Iris pigment epithelial cell (primary cell): ENCODE results near the gene DMKN.
"Not testable (repeated sequence)": the region's sequence is repeated elsewhere in the genome, so short reads cannot be mapped to it uniquely, and the experiment has no call there.

Experiments used
- DNase-seq: peaks from one replicate; pipeline ENCODE4 v3.0.0-alpha.2; 2011; ENCODE audit warnings: low read depth

Gene DMKN

GRCh38 chr19:35498220-35498619 is 15.2 kb downstream of the DMKN start:
- DNase-seq: no peak

- DNase-seq: no peak
These were observed 16.0 kb downstream of the DMKN start for GRCh38 chr19:35497406-35497805.

- DNase-seq: peak; percentile 67
These were observed 18.1 kb downstream of the DMKN start for GRCh38 chr19:35495107-35496064.

- no peak for DNase-seq
These were observed 19.5 kb downstream of the DMKN start for GRCh38 chr19:35493971-35494370.

- DNase-seq: no peak
These were observed 21.6 kb downstream of the DMKN start for GRCh38 chr19:35491836-35492360.

GRCh38 chr19:35490364-35490763 is 23.1 kb downstream of the DMKN start, which contains the start of gene KRTDAP:
Gene KRTDAP, minus strand, starts transcription at chr19:35490464. Its CDS starts 22 bp downstream, at chr19:35490442.
- DNase-seq: no peak

GRCh38 chr19:35488677-35489076 is 24.8 kb downstream of the DMKN start:
- DNase-seq: no peak

- DNase-seq: no peak
These were observed 25.7 kb downstream of the DMKN start for GRCh38 chr19:35487656-35488182.

- DNase-seq: no peak
These were observed 27.2 kb downstream of the DMKN start for GRCh38 chr19:35486268-35486708.

- DNase-seq: no peak
These were observed 29.0 kb downstream of the DMKN start for GRCh38 chr19:35484252-35485036.

- DNase-seq: no peak
These were observed 30.4 kb downstream of the DMKN start for GRCh38 chr19:35483089-35483488.

- no peak for DNase-seq
These were observed 34.4 kb downstream of the DMKN start for GRCh38 chr19:35478794-35479677.

GRCh38 chr19:35476149-35476548 is 37.3 kb downstream of the DMKN start:
- DNase-seq: no peak

GRCh38 chr19:35474594-35474993 is 38.9 kb downstream of the DMKN start:
- not testable (repeated sequence) for DNase-seq

- no peak for DNase-seq
These were observed 39.3 kb downstream of the DMKN start for GRCh38 chr19:35474104-35474503.

GRCh38 chr19:35471946-35472345 is 41.5 kb downstream of the DMKN start:
- DNase-seq: no peak

GRCh38 chr19:35471075-35471474 is 42.4 kb downstream of the DMKN start:
- not testable (repeated sequence) for DNase-seq

- no peak for DNase-seq
These were observed 43.3 kb downstream of the DMKN start for GRCh38 chr19:35470128-35470527.

GRCh38 chr19:35468637-35469036 is 44.8 kb downstream of the DMKN start:
- DNase-seq: peak; percentile 31

GRCh38 chr19:35466259-35466658 is 47.2 kb downstream of the DMKN start:
- no peak for DNase-seq

- not testable (repeated sequence) for DNase-seq
These were observed 50.5 kb downstream of the DMKN start for GRCh38 chr19:35462956-35463355.
